ENCODE measurements around the gene ELOVL7.
"Not testable (repeated sequence)": the region's sequence is repeated elsewhere in the genome, so short reads cannot be mapped to it uniquely, and the experiment has no call there.

ELOVL7 gene

DNA sequence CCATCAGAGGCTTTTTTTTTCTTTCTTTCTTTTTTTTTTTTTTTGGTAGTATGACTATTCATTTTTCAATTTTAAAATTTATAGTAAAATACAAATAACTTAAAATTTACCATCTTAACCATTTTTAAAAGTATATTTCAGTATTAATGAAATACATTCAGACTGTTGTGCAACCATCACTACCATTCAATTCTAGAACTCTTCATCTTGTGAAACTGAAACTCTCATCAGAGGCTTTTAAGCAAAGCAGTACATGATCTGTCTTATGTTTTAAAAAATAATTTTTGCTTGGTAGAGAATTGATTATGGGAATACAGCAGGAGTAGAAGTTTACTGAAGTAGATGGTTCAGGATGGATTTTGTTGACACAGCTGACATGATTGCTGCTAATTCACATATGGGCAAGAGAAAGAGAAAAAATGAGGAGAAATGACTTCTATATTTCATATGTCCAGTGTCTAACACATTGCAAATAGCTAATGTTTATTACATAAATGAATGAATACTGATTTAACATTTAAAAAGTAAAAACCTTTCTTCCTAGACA lies 13.4 kb downstream of the ELOVL7 start:
- DNase-seq (ENCODE audit: low read depth in 3 of 3) = no peak

DNA sequence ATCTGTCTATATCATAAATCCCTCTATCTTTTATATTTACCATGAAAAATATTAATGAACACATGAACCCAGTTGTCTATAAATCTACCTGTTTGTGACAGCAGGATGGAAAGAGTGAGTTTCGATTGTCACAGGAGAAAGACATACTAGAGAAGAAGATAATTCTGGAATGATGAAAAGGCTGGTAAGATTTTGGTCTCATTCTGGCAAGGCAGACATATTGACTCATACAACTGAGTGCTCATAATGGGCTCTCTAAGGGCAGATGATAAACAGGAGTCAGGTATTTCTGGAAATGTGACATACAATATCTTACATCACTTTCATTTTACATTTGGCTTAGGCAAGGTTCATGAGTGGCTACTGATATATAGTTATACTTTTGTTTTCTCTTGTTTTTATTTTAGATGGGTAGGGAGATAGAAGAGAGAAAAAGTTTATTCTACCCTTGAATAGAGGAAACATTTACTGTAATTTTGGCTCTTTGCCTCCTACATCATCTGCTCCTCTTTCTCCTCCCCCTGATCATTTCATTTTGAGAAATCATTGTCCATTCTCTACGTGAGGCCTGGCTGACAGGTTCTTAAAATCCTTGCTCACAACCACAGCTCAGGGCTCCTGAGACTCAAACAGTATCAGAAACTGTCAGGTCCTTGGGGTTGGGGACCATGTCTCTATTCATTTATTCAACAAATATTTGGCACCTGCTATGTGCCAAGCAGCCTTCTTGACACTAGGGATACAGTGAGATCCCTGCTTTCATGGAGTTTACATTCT lies 14.4 kb downstream of the ELOVL7 start:
- no peak for DNase-seq (ENCODE audit: low read depth in 3 of 3)

DNA sequence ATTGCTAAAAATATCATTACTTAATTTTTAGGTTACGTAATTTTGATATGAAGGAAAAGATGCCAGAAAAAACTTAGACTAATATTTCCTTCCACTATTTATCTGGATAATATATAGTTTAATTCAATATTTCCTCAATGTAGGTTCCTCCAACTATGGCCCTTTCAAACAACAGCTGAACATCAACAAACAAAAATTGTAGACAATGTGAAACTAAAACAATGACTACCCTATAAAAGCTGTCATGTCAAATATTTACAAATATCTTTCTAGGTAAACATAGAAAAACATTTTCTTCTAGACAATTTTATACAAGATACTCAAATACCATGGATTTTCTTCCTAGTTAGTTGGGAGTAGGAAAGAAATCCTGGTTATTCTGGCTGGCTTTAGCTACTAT lies 16.9 kb downstream of the ELOVL7 start:
- DNase-seq (ENCODE audit: low read depth in 3 of 3) = no peak

DNA sequence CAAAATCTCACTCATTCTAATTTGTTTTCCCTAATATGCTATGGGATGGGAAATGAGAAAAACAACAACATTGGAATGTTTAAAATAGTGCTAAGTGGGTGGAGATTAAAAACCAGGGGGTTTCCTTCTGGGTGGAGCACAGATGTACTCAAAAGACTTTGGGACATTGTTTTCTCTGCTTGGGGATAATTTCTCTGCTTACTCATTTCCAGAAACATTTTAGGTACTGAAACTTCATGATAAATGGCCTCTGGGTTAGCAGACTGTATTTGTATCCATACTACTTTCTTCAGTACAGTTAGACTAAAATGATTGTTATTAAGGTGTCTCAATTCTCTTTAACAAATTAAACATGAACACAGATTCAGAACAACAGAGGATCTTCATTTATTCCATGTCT lies 17.4 kb downstream of the ELOVL7 start:
- no peak for DNase-seq (ENCODE audit: low read depth in 3 of 3)

DNA sequence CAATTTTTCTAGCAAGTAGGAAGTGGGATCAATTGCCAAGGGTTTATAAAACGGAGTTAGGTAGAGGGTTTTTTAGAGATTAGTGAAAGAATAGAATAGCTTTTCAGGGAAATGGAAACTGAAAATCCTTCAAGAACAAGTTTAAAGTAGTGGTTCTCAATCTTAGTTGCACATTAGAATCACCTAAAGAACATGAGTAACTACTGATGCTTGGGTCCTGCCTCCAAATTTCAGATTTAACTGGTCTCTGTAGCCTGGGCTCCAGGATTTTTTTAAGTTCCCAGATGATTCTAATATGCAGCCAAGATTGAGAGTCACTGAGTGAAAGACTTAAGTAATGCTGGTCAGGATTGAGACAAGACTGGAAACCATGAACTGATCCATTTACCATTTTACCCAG lies 20.5 kb downstream of the ELOVL7 start:
- DNase-seq (ENCODE audit: low read depth in 3 of 3) = no peak

DNA sequence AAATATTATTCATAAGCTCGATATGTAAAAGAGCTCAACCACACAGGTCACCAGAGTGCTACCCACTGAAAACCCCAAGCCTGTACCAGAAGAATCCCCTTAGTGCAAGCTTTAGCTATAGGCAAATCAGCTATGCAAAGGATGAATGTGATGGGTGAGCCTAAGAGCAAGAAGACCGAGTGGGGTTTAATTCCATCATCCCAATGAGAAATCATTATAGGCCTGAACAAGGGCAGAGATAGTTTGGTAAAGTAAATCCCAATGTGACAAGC lies 21.8 kb downstream of the ELOVL7 start:
- no peak for DNase-seq (ENCODE audit: low read depth in 3 of 3)

DNA sequence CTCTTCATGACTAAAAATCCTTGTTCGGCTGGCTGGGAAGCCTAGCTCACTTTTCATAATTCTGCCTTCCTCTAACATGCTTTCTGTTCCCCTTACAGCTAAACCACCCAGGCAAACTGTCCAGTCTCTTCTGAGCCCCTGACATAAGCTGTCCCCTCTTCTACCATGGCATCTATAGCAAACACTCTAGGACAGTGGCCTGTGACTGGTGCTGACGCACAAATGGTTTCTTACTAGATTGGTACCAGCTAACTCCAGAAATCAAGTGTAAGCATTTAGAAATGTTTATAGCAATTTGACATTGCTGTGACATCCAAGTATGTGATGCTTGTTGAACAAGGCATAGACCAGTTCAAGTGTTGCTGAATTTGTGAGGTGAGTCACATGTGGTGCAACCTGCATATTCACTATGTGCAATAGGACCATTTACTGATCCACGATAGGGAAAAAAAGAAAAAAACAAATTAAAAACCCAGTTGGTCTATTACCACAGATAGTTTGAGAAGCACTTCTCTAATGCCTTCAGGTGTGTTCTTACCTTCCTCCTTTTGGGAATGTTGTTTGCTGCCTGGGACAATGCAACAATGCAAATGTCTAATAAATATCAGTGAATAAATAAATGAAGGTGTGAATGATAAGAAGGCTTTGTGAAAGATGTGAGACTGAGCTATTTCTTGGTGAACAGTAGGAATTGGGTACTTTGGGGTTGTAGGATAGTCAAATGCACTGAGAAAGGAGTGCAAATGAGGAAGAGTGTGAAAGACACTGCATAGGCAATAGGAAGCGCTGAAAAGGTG lies 22.4 kb downstream of the ELOVL7 start:
- no peak for DNase-seq (ENCODE audit: low read depth in 3 of 3)

DNA sequence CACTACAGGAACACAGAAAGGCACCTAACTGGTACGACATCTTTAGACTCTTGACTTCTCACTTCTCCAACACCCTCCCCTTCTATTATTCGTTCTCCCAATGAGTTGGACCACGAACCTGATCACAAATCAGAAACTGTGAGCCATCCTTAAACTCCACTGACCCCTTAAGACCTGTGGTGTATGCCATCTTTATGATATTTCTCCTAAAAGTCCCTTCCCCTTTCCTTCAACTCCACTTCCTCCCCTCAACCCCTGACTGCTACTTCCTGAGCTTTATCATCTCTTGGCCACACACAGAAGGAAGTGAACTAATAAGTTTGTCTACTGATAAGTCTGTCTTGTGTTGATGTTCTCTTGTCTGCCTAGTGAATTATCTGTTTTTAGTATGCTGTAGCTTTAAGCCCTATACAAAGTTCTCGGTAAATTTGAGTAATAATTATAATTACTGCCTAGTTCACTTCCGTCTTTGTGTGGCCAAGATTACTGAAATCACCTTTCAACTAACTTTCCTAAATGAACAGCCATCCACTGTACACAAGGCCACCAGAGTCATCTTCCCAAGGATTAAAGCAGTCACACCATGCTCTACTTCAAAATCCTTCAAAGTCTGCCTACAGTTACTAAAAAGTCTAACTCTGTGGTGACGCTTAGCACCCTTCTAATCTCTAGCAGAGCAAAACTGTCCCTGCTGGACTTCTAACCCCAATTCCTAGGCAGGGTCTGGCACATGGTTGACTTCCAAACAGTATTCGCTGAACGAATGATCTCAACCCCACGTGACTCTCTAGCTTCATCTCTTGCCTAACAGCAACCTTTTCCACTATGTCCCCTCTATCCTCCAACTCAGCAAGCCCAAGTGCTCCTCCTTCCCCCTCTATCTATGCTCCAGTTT lies 23.2 kb downstream of the ELOVL7 start:
- DNase-seq (ENCODE audit: low read depth in 3 of 3) = no peak

DNA sequence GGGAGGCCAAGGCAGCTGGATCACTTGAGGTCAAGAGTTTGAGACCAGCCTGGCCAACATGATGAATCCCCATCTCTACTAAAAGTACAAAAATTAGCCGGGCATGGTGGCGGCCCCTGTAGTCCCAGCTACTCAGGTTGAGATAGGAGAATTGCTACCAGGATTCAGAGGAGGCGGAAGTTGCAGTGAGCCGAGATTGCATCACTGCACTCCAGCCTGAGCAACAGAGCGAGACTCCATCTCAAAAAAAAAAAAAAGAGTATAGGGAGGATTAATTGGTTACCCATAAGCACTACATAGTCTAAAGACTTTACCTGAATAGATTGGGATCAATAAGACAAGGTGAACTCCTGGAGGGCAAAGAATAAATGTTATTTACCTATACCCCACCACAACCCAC lies 27.9 kb downstream of the ELOVL7 start:
- DNase-seq (ENCODE audit: low read depth in 3 of 3) = not testable (repeated sequence)

DNA sequence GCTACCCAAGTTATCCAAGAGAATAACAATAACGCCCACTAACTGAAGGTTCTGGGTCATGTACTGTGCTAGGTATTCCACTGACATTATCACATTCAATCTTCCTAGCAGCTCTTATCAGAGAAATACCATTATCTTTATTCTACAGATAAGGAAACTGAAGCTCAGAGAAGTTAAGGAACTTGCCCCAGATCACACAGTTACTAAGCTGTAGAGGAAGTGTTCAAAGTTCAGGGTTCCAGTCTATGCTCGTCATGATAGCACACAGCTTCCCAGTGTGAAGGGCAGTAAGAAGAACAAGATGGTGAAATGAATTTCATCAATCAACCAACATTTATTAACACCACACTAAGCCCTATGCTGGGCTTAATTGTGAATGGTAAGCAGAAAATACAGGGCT lies 29.6 kb downstream of the ELOVL7 start:
- DNase-seq (ENCODE audit: low read depth in 3 of 3) = no peak

DNA sequence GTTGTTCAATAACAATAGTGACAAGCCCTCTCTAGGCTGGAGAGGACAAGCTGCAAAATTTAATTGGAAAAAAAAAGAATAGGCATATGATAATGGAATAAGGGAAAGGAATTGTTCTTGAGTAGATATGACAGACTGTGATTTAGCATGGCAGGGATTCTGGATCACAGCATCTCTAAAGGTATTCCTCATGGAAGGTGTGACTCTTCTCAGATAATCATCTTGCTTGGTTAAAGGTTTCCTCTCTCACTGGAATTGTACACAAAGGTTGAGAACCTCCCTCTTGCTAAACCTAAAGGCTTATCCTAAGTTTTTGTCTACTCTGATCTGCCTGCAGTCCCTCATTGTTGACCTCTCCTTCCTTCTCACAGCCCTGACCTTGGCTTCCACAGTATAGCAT lies 31.6 kb downstream of the ELOVL7 start:
- no peak for DNase-seq (ENCODE audit: low read depth in 3 of 3)

DNA sequence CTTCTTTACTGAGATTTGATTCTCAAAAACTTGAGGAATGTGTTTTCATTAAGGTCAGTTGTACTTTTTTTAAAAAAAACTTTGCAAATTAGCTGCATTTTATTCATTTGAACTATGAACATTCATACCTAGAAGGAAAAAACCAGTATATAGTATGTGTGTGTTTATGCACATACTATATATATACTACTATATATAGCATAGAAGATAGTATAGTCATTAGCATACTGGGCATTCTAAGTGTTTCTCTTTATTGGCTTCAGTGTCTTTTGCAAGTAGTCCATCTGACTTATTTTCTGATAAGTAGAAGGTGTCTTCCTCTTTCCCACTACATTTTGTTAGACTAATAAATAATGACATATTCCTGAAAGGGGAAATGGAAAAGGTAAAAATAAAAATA lies 33.0 kb downstream of the ELOVL7 start:
- no peak for DNase-seq (ENCODE audit: low read depth in 3 of 3)

DNA sequence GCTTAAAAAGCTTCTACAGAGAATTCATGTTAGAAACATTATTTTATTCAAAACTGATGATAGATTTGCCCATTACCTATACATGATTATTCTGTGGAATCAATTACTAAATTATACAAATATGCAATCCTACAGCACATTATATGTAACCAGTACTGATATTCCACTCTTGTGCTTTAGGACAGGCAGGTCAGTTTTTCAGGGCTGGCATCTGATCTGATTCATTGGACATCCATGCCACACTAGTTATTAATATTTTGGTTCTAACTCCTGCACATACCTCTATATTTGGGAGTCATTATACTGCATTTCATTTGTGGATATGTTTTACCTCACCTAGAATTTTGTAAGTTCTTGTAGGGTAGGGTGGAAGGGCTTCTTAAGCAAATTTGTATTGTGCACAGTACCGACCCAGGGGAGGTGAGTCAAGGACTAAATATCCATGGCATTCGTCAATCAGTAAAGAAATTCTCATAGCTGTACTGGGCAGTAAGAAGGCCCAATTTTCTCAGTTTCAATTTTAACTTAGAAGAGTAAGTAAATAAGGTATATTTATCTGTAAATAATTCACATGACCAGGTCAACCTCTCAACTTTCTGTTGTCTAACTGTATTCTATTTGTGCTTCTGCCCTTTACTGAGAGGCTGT lies 33.5 kb downstream of the ELOVL7 start:
- DNase-seq (ENCODE audit: low read depth in 3 of 3) = no peak

DNA sequence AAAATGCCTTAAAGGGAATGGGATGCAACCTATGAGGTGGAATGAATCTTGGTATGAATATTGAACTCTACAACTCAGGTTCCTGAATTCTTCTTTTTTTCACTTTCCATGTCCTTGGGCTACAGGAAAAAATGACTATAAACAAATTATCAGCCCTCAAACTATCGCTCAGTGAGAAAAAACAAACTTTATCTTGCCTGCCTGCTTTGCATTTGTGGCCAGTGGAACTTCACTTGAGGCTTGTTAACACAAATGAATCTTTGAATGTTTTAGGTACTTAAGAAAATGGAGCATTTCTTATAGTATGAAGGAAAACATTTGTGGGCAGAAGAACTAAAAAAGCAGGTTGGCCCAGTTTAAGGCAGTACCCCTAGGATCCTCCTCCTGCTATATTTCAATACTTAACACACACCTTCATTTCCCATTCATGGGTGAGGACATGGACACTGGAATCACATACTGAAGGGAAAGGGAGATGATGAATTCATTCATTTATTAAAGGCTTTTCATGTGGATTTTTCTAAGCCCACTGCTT lies 34.1 kb downstream of the ELOVL7 start:
- DNase-seq (ENCODE audit: low read depth in 3 of 3) = no peak

DNA sequence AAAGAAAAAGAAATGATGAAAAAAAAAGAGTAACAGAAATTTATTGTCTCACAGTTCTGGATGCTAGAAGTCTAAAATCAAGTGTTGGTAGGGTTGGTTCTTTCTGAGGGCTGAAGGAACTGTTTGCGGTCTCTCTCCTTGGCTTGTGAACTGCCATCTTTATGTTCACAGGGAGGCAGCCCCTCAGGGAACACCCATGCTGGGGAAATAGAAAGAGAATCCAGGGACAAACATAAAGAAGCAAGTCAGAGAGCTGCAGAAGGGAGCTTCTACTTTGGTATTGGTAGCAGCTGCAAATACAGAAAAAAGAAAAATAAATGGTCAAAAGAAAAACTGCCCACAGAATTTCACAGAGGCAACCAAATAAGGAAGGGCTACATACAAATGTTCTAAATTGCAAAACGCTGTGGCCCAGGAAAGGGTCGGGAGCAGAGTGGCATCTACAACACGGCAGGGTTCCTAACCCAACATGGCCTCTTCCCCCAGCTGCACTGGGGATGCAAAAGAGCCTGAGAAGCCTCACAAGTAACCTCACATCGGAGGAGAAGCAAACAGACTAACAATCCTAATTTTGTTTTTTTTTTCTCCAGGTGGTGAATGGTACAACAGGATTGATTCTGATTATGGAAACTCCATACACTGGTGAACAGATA lies 37.4 kb downstream of the ELOVL7 start:
- no peak for DNase-seq (ENCODE audit: low read depth in 3 of 3)

DNA sequence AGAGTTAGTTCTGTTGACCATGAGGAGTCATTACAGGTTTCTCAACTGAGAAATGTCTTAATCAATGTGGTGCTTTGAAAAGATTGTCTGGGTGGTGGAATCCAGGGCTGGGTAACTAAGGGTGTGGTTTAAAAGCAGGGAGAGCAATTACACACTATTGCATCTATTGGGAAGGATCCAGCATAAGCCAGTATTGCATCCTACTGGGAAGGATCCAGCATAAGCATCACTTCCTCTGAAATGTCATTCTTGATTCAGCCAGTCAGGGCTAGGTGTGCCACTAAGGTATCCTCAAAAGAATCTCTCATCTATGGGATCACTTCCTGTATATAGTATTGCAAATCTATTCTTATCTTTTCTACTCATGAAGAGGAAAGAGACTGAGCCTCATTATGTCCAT lies 38.6 kb downstream of the ELOVL7 start:
- no peak for DNase-seq (ENCODE audit: low read depth in 3 of 3)

DNA sequence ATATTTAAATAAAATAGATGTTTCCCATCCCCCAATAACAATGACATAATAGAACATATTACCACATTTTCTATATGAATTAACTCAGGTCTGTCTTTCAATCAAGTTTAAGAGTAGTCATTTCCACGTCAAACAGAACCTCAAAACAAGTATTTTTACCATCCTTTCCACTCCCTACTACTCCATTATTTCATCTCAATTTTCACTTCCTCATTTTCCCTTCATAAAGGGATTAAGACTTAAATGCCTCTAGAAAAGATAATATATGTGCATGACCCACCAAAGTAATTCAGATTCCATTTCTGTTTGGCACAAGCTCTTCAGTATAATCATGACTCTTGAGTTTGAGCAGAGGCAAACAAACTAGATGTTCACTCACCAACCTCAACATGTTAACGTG lies 40.4 kb downstream of the ELOVL7 start:
- no peak for DNase-seq (ENCODE audit: low read depth in 3 of 3)

DNA sequence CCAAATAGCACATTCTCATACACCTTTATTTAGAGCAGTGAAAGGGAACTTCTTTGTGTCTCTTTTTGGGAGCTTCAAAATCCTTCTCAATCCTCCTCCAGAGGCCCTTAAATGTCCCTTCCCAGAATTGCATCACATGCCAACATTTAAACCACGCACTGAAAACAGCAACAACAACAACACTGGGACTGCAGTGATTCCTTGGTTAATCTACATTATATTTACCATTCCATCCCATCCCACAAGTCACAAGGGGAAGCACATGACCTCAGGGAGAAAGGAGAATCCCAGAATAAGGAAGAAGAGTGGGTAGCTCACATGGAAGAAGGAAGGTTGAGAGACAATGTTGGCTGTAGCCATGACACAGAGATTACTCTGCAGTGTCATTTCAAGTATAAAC lies 41.1 kb downstream of the ELOVL7 start:
- DNase-seq (ENCODE audit: low read depth in 3 of 3) = no peak

DNA sequence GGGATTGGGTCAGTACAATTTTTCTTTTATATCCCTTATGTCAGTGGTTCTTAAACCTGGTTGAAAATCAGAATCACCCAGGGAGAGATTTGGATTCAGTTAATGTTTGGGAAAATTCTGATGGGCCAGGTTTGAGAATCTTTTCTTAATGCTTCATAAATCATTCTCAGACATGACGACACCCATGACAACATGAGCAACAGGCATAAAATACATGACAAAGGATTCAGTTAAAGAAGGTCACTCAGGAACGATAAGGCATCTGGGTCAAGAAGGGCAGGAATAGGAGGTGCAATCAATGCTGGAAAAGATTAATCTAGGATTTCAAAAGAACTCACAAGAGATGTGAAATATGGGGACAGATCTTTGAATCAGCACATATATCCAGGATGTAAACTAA lies 41.8 kb downstream of the ELOVL7 start:
- DNase-seq (ENCODE audit: low read depth in 3 of 3) = no peak

DNA sequence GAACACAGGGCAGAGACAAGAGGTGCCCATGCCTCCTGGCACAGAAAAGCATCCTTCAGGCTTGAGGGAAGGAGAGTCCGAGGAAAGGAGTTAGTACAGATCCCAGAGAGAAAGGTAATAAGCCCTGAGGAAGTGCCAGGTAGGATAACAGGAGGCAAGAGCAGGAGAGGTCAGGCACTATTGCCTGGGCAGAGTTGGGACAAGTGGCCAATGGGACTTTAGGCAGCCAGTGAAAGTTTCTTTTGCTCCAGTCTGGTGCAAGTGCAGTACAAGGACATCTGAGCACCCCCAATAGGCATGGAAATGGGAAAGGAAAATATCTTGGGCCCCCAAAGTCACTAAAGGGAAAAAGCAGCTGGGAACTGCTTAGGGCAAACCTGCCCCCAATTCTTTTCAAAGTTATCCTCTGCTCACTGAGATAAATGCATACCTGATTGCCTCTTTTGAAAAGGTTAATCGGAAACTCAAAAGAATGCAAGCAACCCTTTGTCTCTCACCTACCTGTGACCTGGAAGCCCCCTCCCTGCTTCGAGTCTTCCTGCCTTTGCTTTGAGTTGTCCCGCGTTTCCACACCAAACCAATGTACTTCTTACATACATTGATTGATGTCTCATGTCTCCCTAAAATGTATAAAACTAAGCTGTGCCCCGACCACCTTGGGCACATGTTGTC lies 46.5 kb downstream of the ELOVL7 start:
- no peak for DNase-seq (ENCODE audit: low read depth in 3 of 3)

Measured in stimulated activated CD4-positive, alpha-beta T cell treated with anti-CD3 and anti-CD28 coated beads, TNF-alpha, amount 100 ng/mL, for 4 hours (primary cell).